ENCODE data around the gene ART3. TPM values are rescaled to one million over a fixed set of nuclear protein-coding genes. Genes with fewer than 3 reads are reported as not detected.

ART3 gene
- total RNA-seq, 1 donor from 2014 or later = not detected

GRCh38 chr4:76061982-76062381 is 12.5 kb upstream of the ART3 start:
- TF ChIP-seq, protein P1, sequence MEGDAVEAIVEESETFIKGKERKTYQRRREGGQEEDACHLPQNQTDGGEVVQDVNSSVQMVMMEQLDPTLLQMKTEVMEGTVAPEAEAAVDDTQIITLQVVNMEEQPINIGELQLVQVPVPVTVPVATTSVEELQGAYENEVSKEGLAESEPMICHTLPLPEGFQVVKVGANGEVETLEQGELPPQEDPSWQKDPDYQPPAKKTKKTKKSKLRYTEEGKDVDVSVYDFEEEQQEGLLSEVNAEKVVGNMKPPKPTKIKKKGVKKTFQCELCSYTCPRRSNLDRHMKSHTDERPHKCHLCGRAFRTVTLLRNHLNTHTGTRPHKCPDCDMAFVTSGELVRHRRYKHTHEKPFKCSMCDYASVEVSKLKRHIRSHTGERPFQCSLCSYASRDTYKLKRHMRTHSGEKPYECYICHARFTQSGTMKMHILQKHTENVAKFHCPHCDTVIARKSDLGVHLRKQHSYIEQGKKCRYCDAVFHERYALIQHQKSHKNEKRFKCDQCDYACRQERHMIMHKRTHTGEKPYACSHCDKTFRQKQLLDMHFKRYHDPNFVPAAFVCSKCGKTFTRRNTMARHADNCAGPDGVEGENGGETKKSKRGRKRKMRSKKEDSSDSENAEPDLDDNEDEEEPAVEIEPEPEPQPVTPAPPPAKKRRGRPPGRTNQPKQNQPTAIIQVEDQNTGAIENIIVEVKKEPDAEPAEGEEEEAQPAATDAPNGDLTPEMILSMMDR (IDR thresholded peaks at IDR 0.05; ENCODE audit: insufficient read depth, low read length, poor library complexity, severe bottlenecking) = no peak

DNA sequence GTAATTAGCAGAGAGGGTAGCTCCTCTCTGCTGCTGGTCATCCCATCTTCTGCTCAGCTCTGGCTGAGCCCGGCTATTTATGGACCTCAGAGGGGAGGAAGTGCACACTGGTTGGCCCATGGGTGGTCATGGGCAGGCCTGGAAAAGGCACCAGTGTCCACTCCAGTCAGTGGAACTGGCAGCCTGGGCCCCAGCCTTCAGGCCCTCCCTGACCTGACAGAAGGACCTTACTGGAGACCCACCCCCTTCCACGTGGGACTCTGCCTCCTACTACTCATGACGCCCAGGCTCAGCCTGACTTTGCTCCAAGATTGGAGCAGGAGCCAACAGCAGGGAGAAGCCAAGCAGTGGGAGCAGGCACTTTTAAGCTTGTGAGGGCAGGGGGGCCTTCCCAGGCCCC is 8.0 kb upstream of the ART3 start:
- Histone ChIP-seq H3K27me3 (ENCODE audit: control insufficient read depth, insufficient read depth, low read length) (no peaks in the 10 kb centered on the region), H3K4me3 (ENCODE audit: low read depth, low read length) (no peak overlapping the region), H3K36me3 (ENCODE audit: control insufficient read depth, insufficient read depth, low read length) (no peaks in the 10 kb centered on the region)
- TF ChIP-seq, protein P1 (IDR thresholded peaks at IDR 0.05; ENCODE audit: insufficient read depth, low read length, poor library complexity, severe bottlenecking) = no peak
- no peak for DNase-seq (ENCODE audit: low read depth)

More at GRCh38 chr4:76061982-76062381, 12.5 kb upstream of the ART3 start:
- Histone ChIP-seq H3K36me3 (ENCODE audit: control insufficient read depth, insufficient read depth, low read length) (no peaks in the 10 kb centered on the region), H3K27me3 (ENCODE audit: control insufficient read depth, insufficient read depth, low read length) (no peaks in the 10 kb centered on the region), H3K4me3 (ENCODE audit: low read depth, low read length) (no peak overlapping the region)
- DNase-seq (ENCODE audit: low read depth) = no peak

- Histone ChIP-seq H3K4me3 (ENCODE audit: low read depth, low read length) (no peak overlapping the region), H3K36me3 (ENCODE audit: control insufficient read depth, insufficient read depth, low read length) (no peaks in the 10 kb centered on the region), H3K27me3 (ENCODE audit: control insufficient read depth, insufficient read depth, low read length) (no peaks in the 10 kb centered on the region)
- peak; percentile 16 for DNase-seq (ENCODE audit: low read depth)
- TF ChIP-seq, protein P1 (IDR thresholded peaks at IDR 0.05; ENCODE audit: insufficient read depth, low read length, poor library complexity, severe bottlenecking) = peak; percentile 82
These were observed 6.7 kb upstream of the ART3 start for GRCh38 chr4:76067652-76068286.

DNA sequence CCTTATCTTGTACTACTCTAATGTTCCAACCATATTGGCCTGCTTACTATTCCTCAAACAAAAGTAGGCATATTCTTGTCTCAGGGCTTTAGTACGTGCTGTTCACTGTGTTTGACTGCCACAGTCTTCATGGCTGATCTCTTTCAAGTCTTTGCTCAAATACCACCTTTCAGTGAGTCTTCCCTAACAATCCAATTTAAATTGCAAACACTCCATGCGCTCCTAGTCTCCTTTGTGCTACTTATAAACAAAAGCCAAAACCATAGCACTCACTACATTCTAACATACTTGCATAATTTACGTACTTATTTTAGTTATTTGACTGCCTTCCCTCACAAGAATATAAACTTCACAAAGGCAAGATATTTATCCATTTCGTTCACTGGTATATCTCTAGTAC is 1.7 kb upstream of the ART3 start:
- no peak overlapping the region for H3K4me3 ChIP-seq (ENCODE audit: low read depth, low read length)
- DNase-seq (ENCODE audit: low read depth) = no peak
- TF ChIP-seq, protein P1 (IDR thresholded peaks at IDR 0.05; ENCODE audit: insufficient read depth, low read length, poor library complexity, severe bottlenecking) = no peak
- no peaks in the 10 kb centered on the region for H3K27me3 ChIP-seq (ENCODE audit: control insufficient read depth, insufficient read depth, low read length)
- H3K36me3 ChIP-seq (ENCODE audit: control insufficient read depth, insufficient read depth, low read length) = no peaks in the 10 kb centered on the region

GRCh38 chr4:76074993-76075600 is 588 bp downstream of the ART3 start:
- H3K27me3 ChIP-seq (ENCODE audit: control insufficient read depth, insufficient read depth, low read length) = no peaks in the 10 kb centered on the region
- H3K4me3 ChIP-seq (ENCODE audit: low read depth, low read length) = no peak overlapping the region
- TF ChIP-seq, protein P1 (IDR thresholded peaks at IDR 0.05; ENCODE audit: insufficient read depth, low read length, poor library complexity, severe bottlenecking) = no peak

More at GRCh38 chr4:76074993-76075600, 588 bp downstream of the ART3 start:
- no peak for DNase-seq (ENCODE audit: low read depth)
- no peaks in the 10 kb centered on the region for H3K36me3 ChIP-seq (ENCODE audit: control insufficient read depth, insufficient read depth, low read length)

Data from kidney epithelial cell (primary cell).